T1000 (cell line): Measurements from ENCODE around the gene METAP2.
"Not testable (repeated sequence)": the region's sequence is repeated elsewhere in the genome, so short reads cannot be mapped to it uniquely, and the experiment has no call there.

Experiments used
- DNase-seq: peaks from one replicate; lab custom pipeline; 2025; ENCODE audit warnings: mixed read lengths; lab: John Stamatoyannopoulos, UW

Gene METAP2

GRCh38 chr12:95473884-95474659, at the start of gene METAP2:
METAP2 (plus strand) TSS chr12:95474152; CDS start chr12:95474180, 28 bp downstream.
- DNase-seq, result peak; percentile 92

DNA sequence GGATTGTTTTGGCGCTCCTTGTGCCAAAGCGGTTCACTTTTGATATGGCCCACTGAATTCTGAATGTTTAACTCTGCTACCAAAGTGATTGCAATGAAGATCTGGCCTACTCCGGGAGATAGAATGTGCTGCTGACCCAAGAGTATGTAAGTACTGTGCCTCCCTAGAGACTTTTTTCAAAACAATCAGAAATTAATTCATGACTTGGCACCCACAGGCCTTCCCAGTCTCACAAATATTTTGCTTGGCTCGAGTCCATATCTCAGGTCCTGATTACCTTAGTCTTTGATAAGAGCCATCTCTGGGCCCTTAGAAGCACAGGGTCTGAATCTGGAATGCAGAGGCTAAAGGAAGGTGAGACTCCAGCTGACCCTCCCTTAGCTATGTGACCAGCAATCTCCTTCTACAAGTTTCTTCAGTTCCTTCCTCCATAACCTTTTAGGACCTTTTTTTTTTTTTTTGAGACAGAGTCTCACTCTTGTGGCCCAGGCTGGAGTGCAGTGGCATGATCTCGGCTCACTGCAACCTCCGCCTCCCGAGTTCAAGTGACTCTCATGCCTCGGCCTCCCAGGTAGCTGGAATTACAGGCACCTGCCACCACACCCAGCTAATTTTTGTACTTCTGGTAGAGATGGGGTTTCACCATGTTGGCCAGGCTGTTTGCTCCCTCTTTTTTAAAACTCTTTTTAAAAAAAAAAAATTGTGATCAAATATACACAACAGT, 49.5 kb upstream of the METAP2 start:
- DNase-seq, result no peak

GRCh38 chr12:95429172-95429510, 44.8 kb upstream of the METAP2 start:
- DNase-seq, result no peak

- DNase-seq, result no peak
These were observed 42.8 kb upstream of the METAP2 start for GRCh38 chr12:95431120-95431519.

- no peak for DNase-seq
These were observed 38.6 kb upstream of the METAP2 start for GRCh38 chr12:95435355-95435754.

DNA sequence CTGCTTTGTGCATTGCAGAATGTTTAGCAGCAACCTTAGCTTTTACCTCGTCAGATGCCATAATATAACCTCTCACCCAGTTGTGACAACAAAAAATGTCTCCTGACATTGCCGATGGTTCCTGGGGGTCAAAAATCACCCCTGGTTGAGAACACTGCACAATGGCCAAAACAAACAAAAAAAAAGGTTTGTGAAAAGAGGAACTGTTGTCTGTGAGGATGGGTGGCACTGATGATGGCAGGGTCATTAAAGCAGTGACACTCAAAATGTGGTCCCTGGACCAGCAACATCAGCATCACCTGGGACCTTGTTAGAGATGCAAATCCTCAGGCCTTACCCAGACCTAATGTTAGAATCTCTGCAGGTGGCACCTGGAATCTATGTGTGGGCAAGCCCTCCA, 36.4 kb upstream of the METAP2 start:
- no peak for DNase-seq

DNA sequence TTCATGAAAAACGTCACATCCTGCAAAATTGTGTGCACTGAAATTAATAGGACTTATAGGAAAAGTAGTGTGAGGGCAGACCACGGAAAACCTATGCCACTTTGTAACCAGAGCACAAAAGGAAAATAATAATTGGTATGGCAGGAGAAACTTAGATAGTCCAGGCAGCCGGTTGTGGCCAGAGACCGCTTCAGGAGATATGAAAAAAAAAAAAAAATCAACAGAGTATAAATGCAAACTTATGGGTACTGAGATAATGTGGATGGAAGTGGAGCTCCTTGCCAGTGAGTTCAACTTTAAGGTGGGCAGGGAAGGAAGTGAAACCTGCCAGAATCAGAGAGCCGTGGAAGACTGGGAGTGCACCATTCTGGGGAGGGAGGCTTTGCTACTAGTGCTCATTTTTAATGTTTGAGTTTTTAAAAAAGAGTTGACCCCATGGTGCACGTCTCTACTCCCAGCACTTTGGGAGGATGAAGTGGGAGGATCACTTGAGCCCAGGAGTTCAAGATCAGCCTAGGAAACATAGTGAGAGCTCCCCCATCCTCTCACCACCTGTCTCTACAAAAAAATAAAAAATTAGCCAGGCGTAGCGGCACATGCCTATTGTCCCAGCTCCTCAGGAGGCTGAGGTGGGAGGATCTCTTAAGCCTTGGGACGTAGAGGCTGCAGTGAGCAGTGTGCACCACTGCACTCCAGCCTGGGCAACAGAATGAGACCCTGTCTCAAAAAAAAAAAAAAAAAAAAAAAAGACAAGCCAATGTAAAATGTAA, 34.3 kb upstream of the METAP2 start:
- DNase-seq, result no peak

- DNase-seq, result no peak
These were observed 33.6 kb upstream of the METAP2 start for GRCh38 chr12:95440401-95440800.

- DNase-seq, result no peak
These were observed 30.5 kb upstream of the METAP2 start for GRCh38 chr12:95443459-95443858.

GRCh38 chr12:95445099-95445498, 28.9 kb upstream of the METAP2 start:
- not testable (repeated sequence) for DNase-seq

DNA sequence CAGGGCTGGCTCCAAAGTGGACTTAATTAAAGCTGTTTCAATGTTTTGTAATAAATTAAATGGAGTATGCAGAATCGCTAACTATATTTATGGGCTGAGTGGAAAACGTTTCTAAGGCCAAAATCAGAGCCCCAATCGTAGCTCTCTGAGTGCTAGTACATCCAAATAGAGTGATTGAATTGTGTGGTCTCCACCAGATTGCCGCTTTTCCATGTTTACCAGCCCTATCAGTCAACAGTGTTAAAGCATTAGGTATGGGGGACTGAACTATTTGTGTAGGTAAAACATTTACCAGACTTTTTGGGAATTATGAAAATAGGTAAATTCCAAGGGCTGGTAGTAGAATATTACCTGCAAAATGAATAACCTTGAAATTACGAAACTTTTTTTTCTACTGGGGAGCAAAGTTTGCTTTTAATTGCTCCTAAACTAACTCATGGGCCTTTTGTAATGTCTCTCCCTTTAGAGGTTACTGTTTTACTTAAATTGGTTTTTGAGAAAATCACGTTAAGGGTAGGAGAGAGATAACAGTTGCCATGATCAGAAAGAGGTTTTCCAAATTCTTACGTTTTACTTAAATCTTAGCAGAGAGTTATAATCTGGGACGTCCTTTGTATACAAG, 28.0 kb upstream of the METAP2 start:
- no peak for DNase-seq

DNA sequence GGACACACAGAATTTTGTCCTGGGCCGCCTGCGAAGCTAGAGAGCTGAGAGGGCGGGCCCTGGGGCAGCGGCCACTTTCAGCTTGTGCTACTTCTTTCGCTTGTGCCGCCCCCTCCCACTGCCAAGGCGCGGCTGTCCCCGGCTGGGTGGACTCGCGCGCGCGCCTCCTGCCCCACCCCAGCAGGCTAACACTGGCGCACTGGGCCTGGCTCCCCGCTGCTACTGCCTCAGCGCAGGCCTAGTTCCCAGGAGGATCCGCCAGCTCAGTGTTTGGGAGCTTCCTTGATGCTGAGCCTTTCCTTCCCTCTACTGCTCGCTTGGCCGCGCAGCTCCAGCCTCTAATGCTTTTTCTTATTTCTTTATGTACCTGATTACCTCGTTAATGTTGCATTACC, 27.4 kb upstream of the METAP2 start:
- no peak for DNase-seq

DNA sequence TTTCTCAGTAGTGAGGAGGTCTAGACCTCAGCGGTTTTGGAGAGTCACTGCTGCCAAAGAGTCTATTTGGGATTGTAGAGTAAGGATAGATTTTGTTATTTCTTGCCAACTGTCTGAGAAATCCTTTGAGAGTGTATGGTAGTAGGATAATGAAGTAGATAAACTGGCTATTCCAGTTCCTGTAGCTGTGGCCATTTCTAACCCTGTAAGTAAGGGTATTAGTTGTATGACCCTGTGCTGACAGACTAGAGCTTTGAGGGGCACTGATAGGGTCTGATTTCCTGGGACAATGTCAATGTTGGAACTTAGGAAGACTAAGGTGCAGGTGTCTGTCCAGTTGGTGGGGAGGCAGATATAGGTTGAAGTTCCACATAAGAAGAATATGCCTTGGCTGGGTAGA, 24.3 kb upstream of the METAP2 start:
- not testable (repeated sequence) for DNase-seq

GRCh38 chr12:95452501-95452900, 21.5 kb upstream of the METAP2 start:
- not testable (repeated sequence) for DNase-seq

GRCh38 chr12:95453881-95454280, 20.1 kb upstream of the METAP2 start:
- DNase-seq, result not testable (repeated sequence)

GRCh38 chr12:95454780-95455215, 19.2 kb upstream of the METAP2 start:
- DNase-seq, result peak; percentile 9

DNA sequence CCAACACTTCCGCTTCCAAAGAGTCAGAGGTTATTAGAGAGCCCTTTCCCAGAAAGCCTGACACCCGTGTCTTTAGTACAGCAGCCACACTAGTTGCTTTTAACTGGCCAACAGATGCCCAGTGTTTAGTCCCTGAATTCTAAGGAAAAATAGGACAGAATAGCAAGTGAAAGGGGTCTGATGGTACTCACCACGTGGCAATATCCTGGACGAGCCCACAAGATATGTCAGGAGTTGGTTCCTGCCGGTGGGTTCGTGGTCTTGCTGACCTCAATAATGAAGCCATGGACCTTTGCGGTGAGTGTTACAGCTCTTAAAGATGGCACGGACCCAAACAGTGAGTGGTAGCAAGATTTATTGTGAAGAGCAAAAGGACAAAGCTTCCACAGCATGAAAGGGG, 16.3 kb upstream of the METAP2 start:
- not testable (repeated sequence) for DNase-seq

GRCh38 chr12:95458761-95459160, 15.2 kb upstream of the METAP2 start:
- no peak for DNase-seq

- DNase-seq, result no peak
These were observed 14.6 kb upstream of the METAP2 start for GRCh38 chr12:95459310-95459709.

DNA sequence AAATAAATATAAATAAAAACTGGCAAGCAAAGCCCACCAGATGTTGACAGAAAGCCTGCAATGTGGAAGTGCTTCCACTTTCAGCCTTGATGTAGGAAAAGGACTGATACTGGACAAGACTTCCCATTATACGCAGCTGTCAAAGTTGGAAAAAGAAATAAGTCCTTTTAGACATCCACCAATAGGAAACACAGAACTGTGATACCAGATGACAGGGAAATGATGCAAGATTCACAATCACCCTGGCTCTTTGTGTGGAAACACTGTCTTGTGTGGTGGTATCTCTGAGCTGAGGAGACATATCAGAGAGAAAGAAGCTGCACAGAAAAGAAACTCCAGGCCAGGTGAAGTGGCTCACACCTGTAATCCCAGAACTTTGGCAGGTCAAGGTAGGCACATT, 13.8 kb upstream of the METAP2 start:
- DNase-seq, result no peak

GRCh38 chr12:95460896-95461295, 13.1 kb upstream of the METAP2 start:
- no peak for DNase-seq

GRCh38 chr12:95462081-95462480, 11.9 kb upstream of the METAP2 start:
- DNase-seq, result no peak
